D721Med (cell line): ENCODE data around the gene ASPRV1.

Experiments
- DNase-seq: peaks from one replicate; pipeline ENCODE4 v3.0.0; 2011; ENCODE audit warnings: low spot score; ENCODE audit not compliant: insufficient read length
- FAIRE-seq: peaks from 2 replicates; lab custom pipeline; 2011; peaks lifted over from hg19 to GRCh38; lab: Jason Lieb, UNC
- CTCF ChIP-seq: IDR thresholded peaks from 2 replicates; pipeline ENCODE4 v1.5.1; 2012; ENCODE audit warnings: mild to moderate bottlenecking, control low read depth; ENCODE audit not compliant: insufficient read depth; ENCODE audit errors: missing control alignments

ASPRV1 gene

GRCh38 chr2:69933254-69933828, 28.1 kb downstream of the ASPRV1 start:
- FAIRE-seq, result no peak

GRCh38 chr2:69932596-69932922, 28.9 kb downstream of the ASPRV1 start:
- no peak for TF ChIP-seq CTCF
- FAIRE-seq, result no peak
- DNase-seq, result no peak

More at GRCh38 chr2:69933254-69933828, 28.1 kb downstream of the ASPRV1 start:
- no peak for DNase-seq
- no peak for TF ChIP-seq CTCF

- FAIRE-seq, result no peak
- DNase-seq, result no peak
- TF ChIP-seq CTCF, result no peak
Measured at GRCh38 chr2:69931832-69932595, 29.4 kb downstream of the ASPRV1 start.

GRCh38 chr2:69926849-69927515, 34.4 kb downstream of the ASPRV1 start:
- no peak for TF ChIP-seq CTCF
- DNase-seq (no peak), FAIRE-seq (no peak)

- FAIRE-seq, result no peak
- no peak for DNase-seq
- no peak for TF ChIP-seq CTCF
Measured at GRCh38 chr2:69923116-69923515, 38.3 kb downstream of the ASPRV1 start.

- DNase-seq (no peak), FAIRE-seq (no peak)
- TF ChIP-seq CTCF, result no peak
Measured at GRCh38 chr2:69918401-69918800, 43.0 kb downstream of the ASPRV1 start.
